Measurements from ENCODE around the gene DIPK1C. TPM values are rescaled to one million over a fixed set of nuclear protein-coding genes. Genes with fewer than 3 reads are reported as not detected.
A peak's percentile ranks its signal among the peaks of the same experiment; 100 is the strongest.

DIPK1C gene
- total RNA-seq, 1 experiment from 2014 or later = 0.26 TPM

DNA sequence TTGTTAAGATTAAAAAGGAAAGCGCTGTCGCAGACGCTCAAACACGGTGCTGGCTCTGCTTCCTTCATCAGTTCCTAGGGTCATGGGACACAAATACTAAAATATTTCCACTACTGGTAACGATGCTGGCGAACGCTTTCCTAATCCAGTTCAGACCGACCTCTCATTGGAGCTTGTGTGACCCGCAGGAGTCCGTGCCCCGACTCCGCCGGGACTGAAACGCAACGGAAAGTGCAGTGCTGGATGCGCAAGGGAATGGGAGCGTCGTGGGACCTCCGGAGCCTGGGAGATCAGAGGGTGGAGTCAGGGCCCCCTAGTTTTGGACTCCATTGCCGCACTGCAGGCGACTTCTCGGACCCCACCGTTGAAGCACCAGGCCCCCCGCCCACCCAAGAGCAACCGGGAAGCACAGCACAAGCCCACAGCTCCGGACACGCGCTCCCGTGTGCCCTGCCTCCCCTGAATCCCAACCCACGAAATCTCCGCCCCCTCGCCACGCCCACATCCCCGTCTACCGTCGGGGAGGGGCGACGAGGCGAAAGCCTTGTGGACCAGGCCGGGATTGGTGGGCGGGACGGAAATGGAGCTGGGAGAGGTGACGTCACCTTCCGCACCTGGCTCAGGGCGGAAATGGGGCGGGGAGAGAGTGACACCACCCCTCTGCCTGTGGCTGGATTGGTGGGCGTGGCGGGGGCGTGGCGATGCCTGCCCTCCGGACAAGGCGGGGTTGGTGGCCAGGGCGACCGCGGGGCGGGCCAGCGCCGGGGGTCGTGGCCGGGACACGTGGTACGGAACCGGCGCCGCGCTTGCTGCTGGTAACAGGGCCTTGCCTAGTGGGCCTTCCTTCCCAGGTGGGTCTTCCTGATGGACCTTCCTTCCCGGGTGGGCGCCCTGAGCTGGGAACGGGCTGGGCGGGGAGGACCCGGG, 38.7 kb upstream of the DIPK1C start, which contains the start of gene CNDP2:
CNDP2 (plus strand) TSS at position 783 of the 927 bp plus-strand sequence. CDS start 3,611 bp downstream, outside the sequence.
- peak; percentile 91 for ATAC-seq
- TF ChIP-seq SIN3A (IDR thresholded peaks at IDR 0.05; ENCODE audit: borderline replicate concordance, insufficient read depth, low read depth, low read length) (peak; percentile 91), POLR2AphosphoS5 (IDR thresholded peaks at IDR 0.05; ENCODE audit: low read depth, low read length) (peak; percentile 87)
- TF ChIP-seq, protein P1, sequence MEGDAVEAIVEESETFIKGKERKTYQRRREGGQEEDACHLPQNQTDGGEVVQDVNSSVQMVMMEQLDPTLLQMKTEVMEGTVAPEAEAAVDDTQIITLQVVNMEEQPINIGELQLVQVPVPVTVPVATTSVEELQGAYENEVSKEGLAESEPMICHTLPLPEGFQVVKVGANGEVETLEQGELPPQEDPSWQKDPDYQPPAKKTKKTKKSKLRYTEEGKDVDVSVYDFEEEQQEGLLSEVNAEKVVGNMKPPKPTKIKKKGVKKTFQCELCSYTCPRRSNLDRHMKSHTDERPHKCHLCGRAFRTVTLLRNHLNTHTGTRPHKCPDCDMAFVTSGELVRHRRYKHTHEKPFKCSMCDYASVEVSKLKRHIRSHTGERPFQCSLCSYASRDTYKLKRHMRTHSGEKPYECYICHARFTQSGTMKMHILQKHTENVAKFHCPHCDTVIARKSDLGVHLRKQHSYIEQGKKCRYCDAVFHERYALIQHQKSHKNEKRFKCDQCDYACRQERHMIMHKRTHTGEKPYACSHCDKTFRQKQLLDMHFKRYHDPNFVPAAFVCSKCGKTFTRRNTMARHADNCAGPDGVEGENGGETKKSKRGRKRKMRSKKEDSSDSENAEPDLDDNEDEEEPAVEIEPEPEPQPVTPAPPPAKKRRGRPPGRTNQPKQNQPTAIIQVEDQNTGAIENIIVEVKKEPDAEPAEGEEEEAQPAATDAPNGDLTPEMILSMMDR (IDR thresholded peaks at IDR 0.05) = no peak
- TF ChIP-seq, protein P2, sequence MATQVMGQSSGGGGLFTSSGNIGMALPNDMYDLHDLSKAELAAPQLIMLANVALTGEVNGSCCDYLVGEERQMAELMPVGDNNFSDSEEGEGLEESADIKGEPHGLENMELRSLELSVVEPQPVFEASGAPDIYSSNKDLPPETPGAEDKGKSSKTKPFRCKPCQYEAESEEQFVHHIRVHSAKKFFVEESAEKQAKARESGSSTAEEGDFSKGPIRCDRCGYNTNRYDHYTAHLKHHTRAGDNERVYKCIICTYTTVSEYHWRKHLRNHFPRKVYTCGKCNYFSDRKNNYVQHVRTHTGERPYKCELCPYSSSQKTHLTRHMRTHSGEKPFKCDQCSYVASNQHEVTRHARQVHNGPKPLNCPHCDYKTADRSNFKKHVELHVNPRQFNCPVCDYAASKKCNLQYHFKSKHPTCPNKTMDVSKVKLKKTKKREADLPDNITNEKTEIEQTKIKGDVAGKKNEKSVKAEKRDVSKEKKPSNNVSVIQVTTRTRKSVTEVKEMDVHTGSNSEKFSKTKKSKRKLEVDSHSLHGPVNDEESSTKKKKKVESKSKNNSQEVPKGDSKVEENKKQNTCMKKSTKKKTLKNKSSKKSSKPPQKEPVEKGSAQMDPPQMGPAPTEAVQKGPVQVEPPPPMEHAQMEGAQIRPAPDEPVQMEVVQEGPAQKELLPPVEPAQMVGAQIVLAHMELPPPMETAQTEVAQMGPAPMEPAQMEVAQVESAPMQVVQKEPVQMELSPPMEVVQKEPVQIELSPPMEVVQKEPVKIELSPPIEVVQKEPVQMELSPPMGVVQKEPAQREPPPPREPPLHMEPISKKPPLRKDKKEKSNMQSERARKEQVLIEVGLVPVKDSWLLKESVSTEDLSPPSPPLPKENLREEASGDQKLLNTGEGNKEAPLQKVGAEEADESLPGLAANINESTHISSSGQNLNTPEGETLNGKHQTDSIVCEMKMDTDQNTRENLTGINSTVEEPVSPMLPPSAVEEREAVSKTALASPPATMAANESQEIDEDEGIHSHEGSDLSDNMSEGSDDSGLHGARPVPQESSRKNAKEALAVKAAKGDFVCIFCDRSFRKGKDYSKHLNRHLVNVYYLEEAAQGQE (IDR thresholded peaks at IDR 0.05; ENCODE audit: insufficient read depth in 1 of 2, low read depth in 2 of 2, low read length in 1 of 2) = no peak
- no peaks in the 10 kb centered on the region for H3K27me3 ChIP-seq (ENCODE audit: control insufficient read depth, insufficient read depth, low read length)
- intact Hi-C loops (cut with micrococcal nuclease; ENCODE audit: unreplicated experiment) (loop anchor here (5.0 kb wide), 1 partner anchor 56 kb away; no protein-coding TSS in a partner anchor), in situ Hi-C loops (cut with HindIII; ENCODE audit: low pct_unique_long_range_greater_than_20kb, low sequenced_read_pairs) (no loop called here)
- peaks cover 7% of the 10 kb centered on the region; the same call in 1 of the 2 replicates for H3K36me3 ChIP-seq (ENCODE audit: control insufficient read depth, insufficient read depth, low read length)
- ChIA-PET CTCF (interaction anchor here (0.5 to 1.7 kb wide), 8 partner anchors 56 to 299 kb away, joined by 3 to 14 read pairs (median 4); no protein-coding TSS in a partner anchor), POLR2A (interaction anchor here (0.6 to 1.0 kb wide), 4 partner anchors 12 to 349 kb away, joined by 3 to 10 read pairs (median 4); no protein-coding TSS in a partner anchor)
- BruUV-seq (replicated peaks) = TSS peak; percentile 99
- H3K27ac ChIP-seq (ENCODE audit: low read length) = peak within 1 kb of the TSS; percentile 90
- no peaks in the 10 kb centered on the region for H3K9me3 ChIP-seq (ENCODE audit: control insufficient read depth, insufficient read depth, low read depth, low read length)
- DNase-seq (ENCODE audit: low read depth, low spot score) = peak; percentile 99
- H3K4me1 ChIP-seq (ENCODE audit: control insufficient read depth, insufficient read depth, low read length) = peaks cover 36% of the 10 kb centered on the region
- H3K4me3 ChIP-seq (ENCODE audit: low read depth in 2 of 2, low read length in 2 of 2) = peak within 1 kb of the TSS; percentile 71 to 73

DNA sequence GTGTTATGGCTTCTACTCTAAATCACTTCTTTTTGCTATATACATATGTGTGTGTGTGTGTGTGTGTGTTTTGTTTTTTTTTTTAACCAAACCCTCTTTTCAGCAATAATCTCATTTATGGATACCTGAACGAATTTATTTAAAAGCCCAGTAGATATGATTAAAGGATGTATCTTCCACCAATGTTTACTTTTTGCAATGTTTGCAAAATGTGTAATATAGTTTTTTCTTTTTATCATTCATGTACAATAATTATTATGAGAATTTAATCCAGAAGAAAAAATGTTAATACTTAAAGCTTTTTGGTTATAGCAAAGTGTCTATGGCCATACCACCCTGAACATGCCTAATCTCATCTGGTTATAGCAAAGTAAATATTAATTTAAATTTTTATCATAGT, 37.4 kb upstream of the DIPK1C start:
- intact Hi-C loops (cut with micrococcal nuclease; ENCODE audit: unreplicated experiment) = no loop called here

More for the DNA sequence above, 37.4 kb upstream of the DIPK1C start:
- no TSS peak for BruUV-seq (replicated peaks)
- in situ Hi-C loops (cut with HindIII; ENCODE audit: low pct_unique_long_range_greater_than_20kb, low sequenced_read_pairs) = no loop called here
- ChIA-PET CTCF (no interaction called here), POLR2A (no interaction called here)
- TF ChIP-seq, protein P2 (IDR thresholded peaks at IDR 0.05; ENCODE audit: insufficient read depth in 1 of 2, low read depth in 2 of 2, low read length in 1 of 2) = no peak
- Histone ChIP-seq H3K27ac (ENCODE audit: low read length) (no peak overlapping the region), H3K27me3 (ENCODE audit: control insufficient read depth, insufficient read depth, low read length) (peaks cover 2% of the 10 kb centered on the region; the same call in 1 of the 2 replicates), H3K36me3 (ENCODE audit: control insufficient read depth, insufficient read depth, low read length) (no peaks in the 10 kb centered on the region), H3K4me3 (ENCODE audit: low read depth in 2 of 2, low read length in 2 of 2) (no peak overlapping the region), H3K4me1 (ENCODE audit: control insufficient read depth, insufficient read depth, low read length) (peaks cover 27% of the 10 kb centered on the region), H3K9me3 (ENCODE audit: control insufficient read depth, insufficient read depth, low read depth, low read length) (no peaks in the 10 kb centered on the region)
- ATAC-seq (no peak), DNase-seq (ENCODE audit: low read depth, low spot score) (no peak)

Measured in Panc1 (cell line).